Mucosa of stomach (tissue), 1 donor: ENCODE measurements around the gene MXD1.
A peak's percentile ranks its signal among the peaks of the same experiment; 100 is the strongest.

Source experiments
- H3K27me3 ChIP-seq: one replicate; pipeline ENCODE4 v1.7.0; 2013; ENCODE audit warnings: mild to moderate bottlenecking, low read length; ENCODE audit not compliant: control insufficient read depth, insufficient read depth
- H3K36me3 ChIP-seq: one replicate; pipeline ENCODE4 v1.7.0; 2013; ENCODE audit warnings: low read length; ENCODE audit not compliant: control insufficient read depth, insufficient read depth
- H3K4me1 ChIP-seq: one replicate; pipeline ENCODE4 v1.7.0; 2013; ENCODE audit warnings: mild to moderate bottlenecking, low read length; ENCODE audit not compliant: control insufficient read depth, insufficient read depth
- H3K4me3 ChIP-seq: one replicate; pipeline ENCODE4 v1.7.0; 2013; ENCODE audit warnings: low read length
- H3K9ac ChIP-seq: one replicate; pipeline ENCODE4 v1.7.0; 2013; ENCODE audit warnings: mild to moderate bottlenecking, low read length, moderate library complexity
- H3K9me3 ChIP-seq: one replicate; pipeline ENCODE4 v1.7.0; 2013; ENCODE audit warnings: mild to moderate bottlenecking, low read length, moderate library complexity; ENCODE audit not compliant: control insufficient read depth
- donor health status: Pancreatic carcinoma.

MXD1 gene

GRCh38 chr2:69959425-69959824 lies 44.5 kb downstream of the MXD1 start:
- Histone ChIP-seq H3K27me3 (no peaks in the 10 kb centered on the region), H3K9ac (no peak overlapping the region), H3K4me1 (peaks cover 19% of the 10 kb centered on the region), H3K9me3 (no peaks in the 10 kb centered on the region), H3K36me3 (no peaks in the 10 kb centered on the region), H3K4me3 (no peak overlapping the region)

GRCh38 chr2:69960821-69961220 lies 45.9 kb downstream of the MXD1 start:
- Histone ChIP-seq H3K4me1 (peaks cover 32% of the 10 kb centered on the region), H3K27me3 (no peaks in the 10 kb centered on the region), H3K9me3 (no peaks in the 10 kb centered on the region), H3K36me3 (no peaks in the 10 kb centered on the region), H3K9ac (no peak overlapping the region), H3K4me3 (no peak overlapping the region)

- Histone ChIP-seq H3K9ac (no peak within 1 kb of the TSS), H3K9me3 (no peaks in the 10 kb centered on the region), H3K4me1 (peaks cover 34% of the 10 kb centered on the region), H3K36me3 (no peaks in the 10 kb centered on the region), H3K27me3 (no peaks in the 10 kb centered on the region), H3K4me3 (no peak within 1 kb of the TSS)
Observed at GRCh38 chr2:69961496-69961895, 46.6 kb downstream of the MXD1 start, which contains the start of gene ASPRV1. TSS of gene ASPRV1 (minus strand) at chr2:69961631. CDS start at chr2:69961436, 195 bp downstream.

GRCh38 chr2:69962986-69963730 lies 48.2 kb downstream of the MXD1 start:
- Histone ChIP-seq H3K9me3 (no peaks in the 10 kb centered on the region), H3K36me3 (no peaks in the 10 kb centered on the region), H3K4me1 (peaks cover 34% of the 10 kb centered on the region), H3K27me3 (no peaks in the 10 kb centered on the region), H3K9ac (no peak overlapping the region), H3K4me3 (no peak overlapping the region)

- Histone ChIP-seq H3K27me3 (no peaks in the 10 kb centered on the region), H3K36me3 (no peaks in the 10 kb centered on the region), H3K4me3 (no peak overlapping the region), H3K4me1 (peaks cover 34% of the 10 kb centered on the region), H3K9ac (peak overlapping the region; percentile 33), H3K9me3 (no peaks in the 10 kb centered on the region)
Observed at GRCh38 chr2:69964353-69964841, 49.5 kb downstream of the MXD1 start.

GRCh38 chr2:69965756-69966445 lies 51.0 kb downstream of the MXD1 start:
- peaks cover 34% of the 10 kb centered on the region for H3K4me1 ChIP-seq
- no peaks in the 10 kb centered on the region for H3K36me3 ChIP-seq
- H3K9ac ChIP-seq, result no peak overlapping the region
- no peaks in the 10 kb centered on the region for H3K27me3 ChIP-seq
- no peaks in the 10 kb centered on the region for H3K9me3 ChIP-seq
- H3K4me3 ChIP-seq, result no peak overlapping the region

GRCh38 chr2:69966496-69966895 lies 51.6 kb downstream of the MXD1 start:
- Histone ChIP-seq H3K36me3 (no peaks in the 10 kb centered on the region), H3K4me1 (peaks cover 34% of the 10 kb centered on the region), H3K9me3 (no peaks in the 10 kb centered on the region), H3K9ac (no peak overlapping the region), H3K4me3 (no peak overlapping the region), H3K27me3 (no peaks in the 10 kb centered on the region)

- no peaks in the 10 kb centered on the region for H3K9me3 ChIP-seq
- H3K4me3 ChIP-seq, result no peak overlapping the region
- H3K9ac ChIP-seq, result no peak overlapping the region
- H3K27me3 ChIP-seq, result no peaks in the 10 kb centered on the region
- peaks cover 34% of the 10 kb centered on the region for H3K4me1 ChIP-seq
- no peaks in the 10 kb centered on the region for H3K36me3 ChIP-seq
Observed at GRCh38 chr2:69968609-69969008, 53.7 kb downstream of the MXD1 start.

- H3K27me3 ChIP-seq, result no peaks in the 10 kb centered on the region
- H3K4me1 ChIP-seq, result peaks cover 28% of the 10 kb centered on the region
- no peaks in the 10 kb centered on the region for H3K36me3 ChIP-seq
Observed at GRCh38 chr2:69969126-69969983, 54.4 kb downstream of the MXD1 start.

GRCh38 chr2:69969991-69970390 lies 55.1 kb downstream of the MXD1 start:
- no peaks in the 10 kb centered on the region for H3K9me3 ChIP-seq
- no peaks in the 10 kb centered on the region for H3K27me3 ChIP-seq
- peaks cover 27% of the 10 kb centered on the region for H3K4me1 ChIP-seq
- H3K36me3 ChIP-seq, result no peaks in the 10 kb centered on the region
- H3K4me3 ChIP-seq, result no peak overlapping the region
- H3K9ac ChIP-seq, result no peak overlapping the region

More at GRCh38 chr2:69969126-69969983, 54.4 kb downstream of the MXD1 start:
- Histone ChIP-seq H3K9ac (no peak overlapping the region), H3K9me3 (no peaks in the 10 kb centered on the region), H3K4me3 (no peak overlapping the region)

- H3K4me3 ChIP-seq, result no peak overlapping the region
- H3K9me3 ChIP-seq, result no peaks in the 10 kb centered on the region
- H3K36me3 ChIP-seq, result no peaks in the 10 kb centered on the region
- H3K27me3 ChIP-seq, result no peaks in the 10 kb centered on the region
- no peak overlapping the region for H3K9ac ChIP-seq
- H3K4me1 ChIP-seq, result peaks cover 33% of the 10 kb centered on the region
Observed at GRCh38 chr2:69972822-69973221, 57.9 kb downstream of the MXD1 start.
